ENCODE results near the gene BIN2.
A peak's percentile ranks its signal among the peaks of the same experiment; 100 is the strongest.

The BIN2 gene

DNA sequence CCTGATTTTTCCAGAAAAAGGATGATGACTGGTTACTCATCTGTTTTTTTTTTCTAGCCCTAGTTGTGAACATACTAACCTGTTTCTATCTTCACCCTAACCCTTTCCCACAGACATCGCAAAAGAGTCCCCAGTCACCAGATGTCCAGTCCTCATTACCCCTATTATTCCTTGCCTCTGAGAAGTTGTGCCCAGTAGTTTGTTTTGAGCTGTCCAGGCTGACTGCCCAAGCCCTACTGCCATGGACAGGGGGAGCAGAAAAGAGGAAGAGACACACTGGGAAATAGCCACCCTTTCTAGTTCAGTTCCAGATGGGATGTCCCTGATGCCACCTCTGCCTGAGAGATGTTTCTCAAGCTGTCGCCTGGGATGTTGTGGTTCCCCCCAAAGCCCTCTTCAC lies 36.3 kb upstream of the BIN2 start:
- TF ChIP-seq, protein P1, sequence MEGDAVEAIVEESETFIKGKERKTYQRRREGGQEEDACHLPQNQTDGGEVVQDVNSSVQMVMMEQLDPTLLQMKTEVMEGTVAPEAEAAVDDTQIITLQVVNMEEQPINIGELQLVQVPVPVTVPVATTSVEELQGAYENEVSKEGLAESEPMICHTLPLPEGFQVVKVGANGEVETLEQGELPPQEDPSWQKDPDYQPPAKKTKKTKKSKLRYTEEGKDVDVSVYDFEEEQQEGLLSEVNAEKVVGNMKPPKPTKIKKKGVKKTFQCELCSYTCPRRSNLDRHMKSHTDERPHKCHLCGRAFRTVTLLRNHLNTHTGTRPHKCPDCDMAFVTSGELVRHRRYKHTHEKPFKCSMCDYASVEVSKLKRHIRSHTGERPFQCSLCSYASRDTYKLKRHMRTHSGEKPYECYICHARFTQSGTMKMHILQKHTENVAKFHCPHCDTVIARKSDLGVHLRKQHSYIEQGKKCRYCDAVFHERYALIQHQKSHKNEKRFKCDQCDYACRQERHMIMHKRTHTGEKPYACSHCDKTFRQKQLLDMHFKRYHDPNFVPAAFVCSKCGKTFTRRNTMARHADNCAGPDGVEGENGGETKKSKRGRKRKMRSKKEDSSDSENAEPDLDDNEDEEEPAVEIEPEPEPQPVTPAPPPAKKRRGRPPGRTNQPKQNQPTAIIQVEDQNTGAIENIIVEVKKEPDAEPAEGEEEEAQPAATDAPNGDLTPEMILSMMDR (IDR thresholded peaks at IDR 0.05; ENCODE audit: extremely low read depth, insufficient read depth, missing control alignments) = no peak
- DNase-seq (ENCODE audit: low spot score) = no peak
- in situ Hi-C loops (cut with MboI; ENCODE audit: low pct_unique_long_range_greater_than_20kb, low sequenced_read_pairs, unreplicated experiment) = no loop called here

DNA sequence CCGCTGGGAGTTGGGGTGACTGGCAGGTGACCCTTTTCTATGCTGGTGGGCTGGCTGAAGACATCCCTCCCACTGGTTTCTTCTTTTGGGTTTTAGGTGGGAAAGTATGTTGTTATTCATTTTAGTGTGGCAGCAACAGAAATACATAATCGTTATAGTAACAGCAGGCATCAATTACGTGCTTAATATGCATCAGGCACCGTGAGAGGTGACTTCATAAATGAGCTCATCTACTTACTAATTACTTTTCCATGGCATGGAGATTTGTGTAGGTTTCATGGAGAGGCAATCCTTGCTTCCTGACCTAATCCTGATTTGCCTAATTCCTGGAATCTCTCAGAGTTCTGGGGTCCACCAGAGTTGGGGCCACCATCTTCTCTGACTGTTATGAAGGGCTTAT lies 35.9 kb upstream of the BIN2 start:
- in situ Hi-C loops (cut with MboI; ENCODE audit: low pct_unique_long_range_greater_than_20kb, low sequenced_read_pairs, unreplicated experiment) = no loop called here
- TF ChIP-seq, protein P1 (IDR thresholded peaks at IDR 0.05; ENCODE audit: extremely low read depth, insufficient read depth, missing control alignments) = no peak

DNA sequence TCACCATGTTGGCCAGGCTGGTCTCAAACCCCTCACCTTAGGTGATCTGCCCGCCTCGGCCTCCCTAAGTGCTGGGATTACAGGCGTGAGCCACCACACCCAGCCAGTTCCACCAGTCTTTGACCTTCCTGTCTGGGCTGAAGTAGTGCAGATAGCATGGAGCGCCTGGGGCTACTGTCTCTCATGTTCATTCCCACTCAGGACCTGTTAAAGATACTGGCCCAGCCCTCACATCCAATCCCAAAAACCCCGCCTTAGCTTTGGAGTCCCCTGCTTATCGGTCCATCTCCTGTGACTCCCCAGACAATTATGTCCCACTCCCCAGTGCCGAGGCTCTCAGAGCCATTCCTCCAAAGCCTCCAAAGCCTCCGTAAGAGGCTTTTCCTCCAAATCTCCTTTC lies 34.5 kb upstream of the BIN2 start:
- in situ Hi-C loops (cut with MboI; ENCODE audit: low pct_unique_long_range_greater_than_20kb, low sequenced_read_pairs, unreplicated experiment) = no loop called here
- no peak for DNase-seq (ENCODE audit: low spot score)
- TF ChIP-seq, protein P1 (IDR thresholded peaks at IDR 0.05; ENCODE audit: extremely low read depth, insufficient read depth, missing control alignments) = no peak

More for the DNA sequence above, 35.9 kb upstream of the BIN2 start:
- no peak for DNase-seq (ENCODE audit: low spot score)

DNA sequence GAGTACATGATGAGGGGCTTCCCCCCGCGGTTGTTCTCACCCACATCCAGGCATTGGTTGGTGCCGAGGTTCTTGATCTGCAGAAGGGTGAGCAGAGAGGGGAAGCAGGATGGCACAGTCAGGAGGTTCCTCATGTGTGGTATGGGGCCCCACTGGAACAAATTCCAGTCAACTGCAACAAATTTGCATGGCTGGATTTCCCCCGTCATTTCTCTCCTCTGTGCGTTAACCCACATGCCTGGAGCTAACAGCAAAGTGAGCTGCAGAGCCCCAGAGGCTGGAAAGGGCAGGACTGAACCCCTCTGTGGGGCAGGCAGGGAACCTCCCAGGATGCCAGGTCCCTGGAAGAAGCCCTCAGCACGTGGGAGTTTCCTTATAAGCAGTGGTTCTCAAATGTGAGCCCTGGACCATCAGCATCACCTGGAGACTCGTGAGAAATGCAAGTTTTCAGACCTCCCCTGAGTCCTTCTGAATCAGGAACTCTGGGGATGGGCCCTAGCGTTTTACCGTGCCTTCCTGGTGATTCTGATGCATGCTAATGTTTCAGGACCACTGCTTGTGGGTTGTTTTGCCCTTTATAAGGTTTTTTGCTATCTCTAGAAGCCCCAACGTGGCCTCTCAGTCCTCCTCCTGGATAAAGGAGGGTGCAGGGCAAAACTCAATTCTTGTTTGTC lies 33.5 kb upstream of the BIN2 start:
- in situ Hi-C loops (cut with MboI; ENCODE audit: low pct_unique_long_range_greater_than_20kb, low sequenced_read_pairs, unreplicated experiment) = no loop called here

DNA sequence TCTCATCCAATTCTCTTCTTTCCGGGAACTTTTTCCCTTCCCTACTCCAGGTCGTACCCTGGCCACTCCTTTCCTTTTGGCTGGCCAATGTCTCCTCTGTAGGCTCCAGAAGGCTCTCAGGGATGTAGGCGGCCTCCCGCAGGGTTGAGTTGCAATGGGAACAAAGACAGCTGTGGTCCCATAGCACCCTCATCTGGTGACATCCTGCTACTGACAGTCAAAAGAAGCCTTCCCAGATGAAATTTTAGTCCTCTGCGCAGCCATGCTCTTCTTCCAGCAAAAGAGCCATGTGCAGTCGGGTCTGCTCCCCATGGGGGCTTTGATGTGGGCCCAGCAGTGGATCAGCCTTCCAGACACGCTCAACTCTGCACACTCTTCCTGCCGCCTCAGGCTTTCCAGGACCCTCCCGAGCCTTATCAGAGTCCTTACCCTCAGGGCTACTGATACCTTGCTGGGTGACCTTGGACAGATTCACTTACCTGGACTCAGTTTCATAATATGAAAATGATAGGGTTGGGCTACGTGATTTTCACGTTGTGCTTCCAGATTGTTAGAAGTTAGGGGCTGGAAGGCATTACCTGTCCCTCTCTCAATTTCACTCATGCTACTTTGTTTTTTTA lies 28.0 kb upstream of the BIN2 start:
- DNase-seq (ENCODE audit: low spot score) = no peak
- TF ChIP-seq, protein P1 (IDR thresholded peaks at IDR 0.05; ENCODE audit: extremely low read depth, insufficient read depth, missing control alignments) = peak; percentile 74
- in situ Hi-C loops (cut with MboI; ENCODE audit: low pct_unique_long_range_greater_than_20kb, low sequenced_read_pairs, unreplicated experiment) = no loop called here

More for the DNA sequence above, 33.5 kb upstream of the BIN2 start:
- TF ChIP-seq, protein P1 (IDR thresholded peaks at IDR 0.05; ENCODE audit: extremely low read depth, insufficient read depth, missing control alignments) = no peak
- peak; percentile 38 for DNase-seq (ENCODE audit: low spot score)

DNA sequence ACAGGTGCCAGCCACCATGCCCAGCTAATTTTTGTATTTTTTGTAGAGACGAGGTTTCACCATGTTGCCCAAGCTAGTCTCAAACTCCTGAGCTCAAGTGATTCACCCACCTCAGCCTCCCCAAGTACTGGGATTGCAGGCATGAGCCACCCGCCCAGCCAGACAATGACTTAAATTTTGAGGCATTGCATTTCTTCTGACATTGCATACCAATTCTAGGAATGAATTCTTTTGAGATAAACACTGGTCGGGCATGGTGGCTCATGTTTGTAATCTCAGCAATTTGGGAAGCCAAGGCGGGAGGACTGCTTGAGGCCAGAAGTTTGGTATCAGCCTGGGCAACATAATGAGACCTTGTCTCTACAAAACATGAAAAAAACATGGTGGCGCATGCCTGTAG lies 25.1 kb upstream of the BIN2 start:
- in situ Hi-C loops (cut with MboI; ENCODE audit: low pct_unique_long_range_greater_than_20kb, low sequenced_read_pairs, unreplicated experiment) = loop anchor here (25.0 kb wide), 3 partner anchors 287 to 837 kb away; partner anchors contain the start of gene DIP2B
- TF ChIP-seq, protein P1 (IDR thresholded peaks at IDR 0.05; ENCODE audit: extremely low read depth, insufficient read depth, missing control alignments) = no peak
- no peak for DNase-seq (ENCODE audit: low spot score)
